Transverse colon (tissue), 4 donors: ENCODE data around the gene FRMD6. TPM values are rescaled to one million over a fixed set of nuclear protein-coding genes. Genes with fewer than 3 reads are reported as not detected.
"Not testable (repeated sequence)": the region's sequence is repeated elsewhere in the genome, so short reads cannot be mapped to it uniquely, and the experiment has no call there.

Experiments
- DNase-seq: peaks from one replicate; pipeline ENCODE4 v3.0.0-alpha.2; 2019
- H3K27ac ChIP-seq, 4 donors: fragments of 200-600 bp; sonication (generic); 2 replicates each; pipeline ENCODE4 v1.5.1; 2016 to 2018; ENCODE audit warnings: inconsistent platforms in 4 of 4
- H3K27me3 ChIP-seq: fragments of 200-600 bp; sonication (generic); 2 replicates; pipeline ENCODE4 v1.5.1; 2017; ENCODE audit warnings: inconsistent platforms
- H3K36me3 ChIP-seq, 4 donors: fragments of 200-600 bp; sonication (generic); 2 replicates each; pipeline ENCODE4 v1.5.1; 2017 to 2019; ENCODE audit warnings: inconsistent platforms in 4 of 4
- H3K4me1 ChIP-seq, 4 donors: fragments of 200-600 bp; sonication (generic); 2 replicates each; pipeline ENCODE4 v1.5.1; 2017 to 2020; ENCODE audit warnings: inconsistent platforms in 4 of 4
- H3K4me3 ChIP-seq, 4 donors: fragments of 200-600 bp; sonication (generic); 1 replicate in 1 of 4; 2 replicates in 3 of 4; pipeline versions ENCODE4 v1.5.1 to v1.6.1; 2017 to 2019; ENCODE audit warnings: inconsistent platforms in 4 of 4
- H3K9me3 ChIP-seq, 2 donors: fragments of 200-600 bp; sonication (generic); 2 replicates each; pipeline ENCODE4 v1.5.1; 2017 to 2019; ENCODE audit warnings: inconsistent platforms in 2 of 2
- CTCF ChIP-seq, 5 experiments: fragments of 200-600 bp in 3 of 5; fragments of 450-650 bp in 2 of 5; sonication (generic) in 3 of 5; IDR thresholded peaks; 1 replicate in 2 of 5; 2 replicates in 3 of 5; pipeline ENCODE4 v1.5.1; 2016 to 2017; ENCODE audit warnings: antibody characterized with exemption in 5 of 5, inconsistent platforms in 3 of 5, mild to moderate bottlenecking in 2 of 5, moderate library complexity in 1 of 5
- EP300 ChIP-seq: sonication (generic); formaldehyde crosslinking; IDR thresholded peaks from one replicate; pipeline ENCODE4 v1.6.1; 2017; ENCODE audit warnings: antibody characterized with exemption, low read depth
- POLR2A ChIP-seq: fragments of 450-650 bp; IDR thresholded peaks from one replicate; pipeline ENCODE4 v1.6.1; 2016; ENCODE audit warnings: antibody characterized with exemption, mild to moderate bottlenecking, moderate library complexity
- POLR2AphosphoS5 ChIP-seq, 3 donors: sonication (generic); formaldehyde crosslinking; IDR thresholded peaks; one replicate each; pipeline ENCODE4 v1.6.1; 2016; ENCODE audit warnings: antibody characterized with exemption in 3 of 3
- WGBS, 2 donors: methylation state at CpG; one replicate each; pipeline ENCODE4 v1.1.5; 2018; ENCODE audit warnings: low coverage in 1 of 2; 5-methylcytosine and 5-hydroxymethylcytosine counted together
- in situ Hi-C, 4 donors: fragments of 200-750 bp; cut with MboI; loops; one replicate each; pipeline versions ENCODE4 v1.15.0 to v1.15.1; 2017; ENCODE audit warnings: low sequenced_read_pairs in 3 of 4, low pct_ligation_motif_present in 1 of 4, low pct_unique_long_range_greater_than_20kb in 1 of 4
- intact Hi-C: fragments of 100-400 bp; cut with DNase I; formaldehyde crosslinking; loops from one replicate; pipeline ENCODE4 v1.15.1; 2023; ENCODE audit warnings: low total_unique reads
- total RNA-seq, 4 donors: library from RNA; depleted of rRNA; stranded (reverse); fragments of >200 nt; gene quantifications; one replicate each; pipeline ENCODE4 v1.1.0, GENCODE V29; 2016

The FRMD6 gene
- total RNA-seq, 4 donors from 2014 or later, result 8.4 to 21.7 (median 11.7) TPM

- intact Hi-C loops (loop anchor here (10.0 kb wide), 1 partner anchor 1295 kb away; no protein-coding TSS in a partner anchor), in situ Hi-C loops (no loop called here)
- WGBS, 2 donors, result 92% methylated on average over 18 of the region's 18 CpGs; no CpG with 5 or more reads in 1 of the 2 donors
Observed at GRCh38 chr14:51759950-51760349, 108.2 kb downstream of the FRMD6 start.

GRCh38 chr14:51765726-51766125 is 114.0 kb downstream of the FRMD6 start:
- H3K9me3 ChIP-seq, H3K4me3 ChIP-seq, H3K27ac ChIP-seq, in situ Hi-C loops, DNase-seq, H3K4me1 ChIP-seq, H3K36me3 ChIP-seq, H3K27me3 ChIP-seq: not testable (repeated sequence)
- 82 to 84% methylated on average over 10 to 13 of the region's 13 CpGs for WGBS, 2 donors
- intact Hi-C loops, result loop anchor here (10.0 kb wide), 1 partner anchor 1301 kb away; no protein-coding TSS in a partner anchor

More at GRCh38 chr14:51759950-51760349, 108.2 kb downstream of the FRMD6 start:
- Histone ChIP-seq H3K4me1 (no peaks in the 10 kb centered on the region), H3K36me3 (no peaks in the 10 kb centered on the region), H3K27me3 (no peaks in the 10 kb centered on the region), H3K27ac (no peak overlapping the region), H3K9me3 (no peaks in the 10 kb centered on the region), H3K4me3 (no peak overlapping the region)
- no peak for DNase-seq
- TF ChIP-seq EP300 (no peak), CTCF (IDR thresholded peaks at IDR 0.05) (no peak), POLR2AphosphoS5 (IDR thresholded peaks at IDR 0.05) (no peak), POLR2A (no peak)

- H3K4me3 ChIP-seq, in situ Hi-C loops, H3K27ac ChIP-seq, H3K36me3 ChIP-seq, H3K4me1 ChIP-seq, H3K9me3 ChIP-seq, DNase-seq, H3K27me3 ChIP-seq: not testable (repeated sequence)
- intact Hi-C loops, result loop anchor here (10.0 kb wide), 1 partner anchor 1302 kb away; no protein-coding TSS in a partner anchor
- 38 to 40% methylated on average over 2 to 8 of the region's 8 CpGs for WGBS, 2 donors
Observed at GRCh38 chr14:51766586-51766985, 114.9 kb downstream of the FRMD6 start.

- 72 to 76% methylated on average over 7 of the region's 7 CpGs for WGBS, 2 donors
- H3K27me3 ChIP-seq, DNase-seq, H3K27ac ChIP-seq, in situ Hi-C loops, H3K36me3 ChIP-seq, H3K9me3 ChIP-seq, H3K4me3 ChIP-seq, H3K4me1 ChIP-seq: not testable (repeated sequence)
- intact Hi-C loops, result loop anchor here (10.0 kb wide), 1 partner anchor 1304 kb away; no protein-coding TSS in a partner anchor
Observed at GRCh38 chr14:51769261-51769660, 117.6 kb downstream of the FRMD6 start.

GRCh38 chr14:51774209-51774608 is 122.5 kb downstream of the FRMD6 start:
- TF ChIP-seq POLR2AphosphoS5 (IDR thresholded peaks at IDR 0.05) (no peak), EP300 (no peak), CTCF (IDR thresholded peaks at IDR 0.05) (no peak), POLR2A (no peak)
- H3K9me3 ChIP-seq, result no peaks in the 10 kb centered on the region
- peaks cover 0 to 4% (median 2%) of the 10 kb centered on the region in 4 donors for H3K4me1 ChIP-seq
- intact Hi-C loops (no loop called here), in situ Hi-C loops (loop anchor here in 3 of 4 donors (10.0 kb wide), 3 partner anchors 119 to 489 kb away; partner anchors contain the start of gene FRMD6 (in 1 of the 3))
- DNase-seq, result no peak
- H3K27ac ChIP-seq, result no peak overlapping the region
- H3K36me3 ChIP-seq, result no peaks in the 10 kb centered on the region
- WGBS, 2 donors, result 47 to 57% methylated on average over 2 to 19 of the region's 19 CpGs
- H3K4me3 ChIP-seq, result no peak overlapping the region
- H3K27me3 ChIP-seq, result no peaks in the 10 kb centered on the region
